ENCODE results near the gene MYH11. TPM values are rescaled to one million over a fixed set of nuclear protein-coding genes. Genes with fewer than 3 reads are reported as not detected.

The MYH11 gene
- 100 to 1,000 TPM in 1 of 2 donors, 10 to 100 TPM in 1; 39.1 to 579 TPM for total RNA-seq
- long read RNA-seq, full-length matches to known transcripts = 3 of 53 reads
- long read RNA-seq, partial matches to known transcripts = 41 of 53 reads
- long read RNA-seq, other reads (novel, unspliced or antisense) = 9 of 53 reads

DNA sequence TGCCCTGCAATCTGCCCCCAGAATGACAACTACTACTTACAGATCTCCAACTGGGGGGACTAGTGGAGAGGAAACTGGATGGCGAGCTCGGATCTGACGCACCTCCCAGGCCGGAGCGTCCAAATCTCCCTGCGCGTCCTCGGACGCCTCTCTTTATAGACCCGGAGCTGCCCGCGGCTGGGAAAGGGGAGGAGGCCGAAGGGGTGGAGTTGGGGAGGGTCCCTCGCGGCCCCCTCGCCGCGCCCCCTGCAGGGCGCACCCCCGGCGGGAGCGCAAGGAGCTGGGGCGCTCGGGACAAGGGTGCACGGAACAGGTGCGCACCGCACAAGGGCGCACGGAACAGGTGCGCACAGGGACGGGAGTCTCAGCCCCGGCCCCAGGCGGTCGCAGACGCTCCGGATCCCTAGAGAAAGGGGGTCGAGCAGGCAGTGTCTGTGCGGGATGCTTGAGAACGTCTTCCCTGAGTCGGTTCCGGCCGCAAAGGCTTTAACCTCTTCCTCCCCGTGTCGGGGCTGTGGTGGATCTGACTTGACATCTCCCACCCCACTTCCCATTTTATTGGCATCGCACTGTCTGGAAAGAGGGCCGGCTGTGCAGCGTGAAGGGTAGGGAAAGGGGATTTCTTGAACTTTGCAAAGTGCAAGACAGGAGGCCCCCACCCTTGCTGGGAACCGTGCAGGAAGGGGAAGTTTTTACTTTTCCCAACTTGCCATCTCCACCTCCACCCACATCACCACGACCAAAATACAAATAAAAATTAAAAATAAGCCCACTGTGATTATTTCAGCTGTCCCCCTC is at the start of gene MYH11:
Gene MYH11 (minus strand): TSS at position 128 of the 798 bp plus-strand sequence. CDS start 18,776 bp downstream, outside the sequence.
- ATAC-seq = peak; percentile 21
- intact Hi-C loops (cut with DNase I, micrococcal nuclease) = loop anchor here in 1 of 2 donors (10.0 kb wide), 1 partner anchor 208 kb away; no protein-coding TSS in a partner anchor

DNA sequence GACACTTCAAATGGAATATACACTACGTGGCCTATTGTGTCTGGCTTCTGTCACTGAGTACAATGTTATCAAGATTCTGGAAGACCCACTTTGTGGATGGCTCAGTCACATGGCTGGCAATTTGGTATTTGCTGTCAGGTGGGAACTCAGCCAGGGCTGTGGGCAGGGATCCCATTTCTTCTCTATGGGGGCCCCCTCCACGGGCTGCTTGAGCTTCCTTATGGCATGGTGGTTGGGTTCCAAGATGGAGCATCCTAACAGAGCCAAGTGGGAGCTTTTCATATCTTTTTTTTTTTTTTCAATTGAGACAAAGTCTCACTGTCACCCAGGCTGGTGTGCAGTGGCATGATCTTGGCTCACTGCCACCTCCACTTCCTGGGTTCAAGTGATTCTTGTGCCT is 49.6 kb upstream of the MYH11 start:
- intact Hi-C loops (cut with DNase I, micrococcal nuclease) = no loop called here
- ATAC-seq (no peak), DNase-seq (no peak)

More for the DNA sequence above, at the start of gene MYH11:
- DNase-seq = peak; percentile 24 to 52

- ATAC-seq (no peak), DNase-seq (no peak)
- intact Hi-C loops (cut with DNase I, micrococcal nuclease) = no loop called here
Observed at GRCh38 chr16:15903960-15904359, 47.1 kb upstream of the MYH11 start.

DNA sequence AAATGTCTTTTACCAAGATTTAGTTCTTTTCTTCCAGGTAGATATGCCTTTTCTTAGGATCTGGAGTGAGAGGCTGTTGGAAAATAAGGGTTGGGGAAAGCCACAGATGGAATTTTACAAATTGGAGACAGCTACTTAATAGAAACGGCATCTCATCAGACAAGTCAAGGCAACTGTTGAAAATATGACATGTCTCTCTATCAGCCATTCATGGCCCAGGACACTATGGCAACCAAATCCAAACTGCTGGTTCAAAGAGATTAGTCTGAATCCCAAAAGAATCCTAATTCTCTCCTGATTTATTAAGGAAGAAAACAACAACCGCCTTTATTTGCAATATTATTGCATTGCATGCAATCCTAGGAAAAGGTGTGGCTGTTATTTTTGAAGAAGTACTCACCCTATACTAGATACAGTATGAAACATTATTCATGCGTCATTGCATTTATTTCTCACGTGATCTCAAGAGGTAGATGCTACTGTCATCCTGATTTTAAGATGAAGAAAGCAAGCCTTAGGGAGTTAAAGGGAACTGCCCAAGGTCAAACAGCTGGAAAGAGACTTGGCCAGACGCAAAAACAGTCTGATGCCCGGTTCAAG is 44.2 kb upstream of the MYH11 start:
- intact Hi-C loops (cut with DNase I, micrococcal nuclease) = no loop called here
- DNase-seq = no peak

DNA sequence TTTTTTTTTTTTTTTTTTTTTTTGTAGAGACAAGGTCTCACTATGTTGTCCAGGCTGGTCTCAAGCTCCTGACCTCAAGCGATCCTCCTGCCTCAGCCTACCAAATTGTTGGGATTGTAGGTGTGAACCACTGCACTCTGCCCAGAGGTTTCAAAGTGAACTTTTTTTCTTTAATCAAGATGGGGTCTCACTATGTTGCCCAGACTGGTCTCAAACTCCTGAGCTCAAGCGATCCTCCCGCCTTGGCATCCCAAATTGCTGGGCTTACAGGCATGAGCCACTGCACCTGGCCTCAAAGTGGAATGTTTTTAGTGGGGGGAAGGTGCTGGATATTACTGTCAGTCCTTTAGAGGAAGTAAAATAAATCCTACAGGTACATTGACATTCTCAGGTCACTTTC is 43.5 kb upstream of the MYH11 start:
- intact Hi-C loops (cut with DNase I, micrococcal nuclease) = no loop called here
- DNase-seq (no peak), ATAC-seq (no peak)

More for the DNA sequence above, 44.2 kb upstream of the MYH11 start:
- ATAC-seq = no peak

GRCh38 chr16:15899538-15900100 is 42.8 kb upstream of the MYH11 start:
- intact Hi-C loops (cut with DNase I, micrococcal nuclease) = no loop called here
- DNase-seq (peak; percentile 16 to 37), ATAC-seq (peak; percentile 97)

DNA sequence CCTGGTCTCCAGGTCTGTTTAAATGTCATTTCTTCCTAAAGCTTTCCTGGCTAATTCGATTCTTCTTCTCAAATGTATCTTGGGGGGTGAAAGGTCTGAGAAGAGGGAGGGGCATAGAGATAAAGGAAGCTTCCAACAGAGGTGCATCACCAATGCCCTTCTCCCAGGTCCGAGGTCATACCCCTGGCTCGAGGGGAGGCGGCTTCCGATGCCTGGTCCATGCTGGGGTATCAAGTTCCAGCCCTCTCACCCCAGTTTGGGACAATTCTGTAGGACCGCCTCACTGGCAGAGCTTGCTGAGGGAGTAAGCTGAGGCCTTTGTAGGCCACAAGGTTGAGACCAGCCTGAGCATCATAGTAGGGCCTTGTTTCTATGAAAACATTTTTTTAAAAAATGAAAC is 41.8 kb upstream of the MYH11 start:
- intact Hi-C loops (cut with DNase I, micrococcal nuclease) = no loop called here
- ATAC-seq (no peak), DNase-seq (no peak)

DNA sequence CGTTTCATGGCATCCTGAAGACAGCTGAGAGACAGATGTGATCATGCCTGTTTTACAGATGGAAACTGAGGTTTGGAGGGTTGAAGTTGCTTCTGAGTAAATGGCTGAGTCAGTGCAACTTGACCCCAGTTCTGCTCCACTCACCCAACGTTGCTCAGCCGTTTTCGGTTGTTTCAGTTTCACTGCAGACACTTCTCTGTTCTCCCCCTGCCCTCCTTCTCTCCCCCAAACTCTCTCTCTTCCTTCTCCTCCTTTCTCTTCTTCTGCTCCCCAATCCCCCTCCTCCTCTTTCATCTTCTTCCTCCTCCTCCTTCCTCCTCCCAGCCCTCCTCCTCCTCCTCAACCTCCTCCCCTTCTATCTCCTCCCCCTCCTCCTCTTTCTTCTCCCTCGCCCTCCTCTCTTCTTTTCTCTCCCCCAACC is 41.0 kb upstream of the MYH11 start:
- DNase-seq (no peak), ATAC-seq (no peak)
- intact Hi-C loops (cut with DNase I, micrococcal nuclease) = no loop called here

- no peak for ATAC-seq
- intact Hi-C loops (cut with DNase I, micrococcal nuclease) = no loop called here
- DNase-seq = no peak
Observed at GRCh38 chr16:15897121-15897780, 40.4 kb upstream of the MYH11 start.

- intact Hi-C loops (cut with DNase I, micrococcal nuclease) = no loop called here
- DNase-seq = no peak
- ATAC-seq = no peak
Observed at GRCh38 chr16:15894571-15895374, 37.9 kb upstream of the MYH11 start.

GRCh38 chr16:15891508-15891907 is 34.7 kb upstream of the MYH11 start:
- intact Hi-C loops (cut with DNase I, micrococcal nuclease) = no loop called here
- no peak for DNase-seq
- ATAC-seq = no peak

GRCh38 chr16:15888072-15888976 is 31.5 kb upstream of the MYH11 start, which contains the start of gene CEP20:
Gene CEP20, minus strand, starts transcription at chr16:15888603. Its CDS starts 18 bp downstream, at chr16:15888585.
- intact Hi-C loops (cut with DNase I, micrococcal nuclease) = no loop called here
- ATAC-seq (peak; percentile 99), DNase-seq (peak; percentile 100)

DNA sequence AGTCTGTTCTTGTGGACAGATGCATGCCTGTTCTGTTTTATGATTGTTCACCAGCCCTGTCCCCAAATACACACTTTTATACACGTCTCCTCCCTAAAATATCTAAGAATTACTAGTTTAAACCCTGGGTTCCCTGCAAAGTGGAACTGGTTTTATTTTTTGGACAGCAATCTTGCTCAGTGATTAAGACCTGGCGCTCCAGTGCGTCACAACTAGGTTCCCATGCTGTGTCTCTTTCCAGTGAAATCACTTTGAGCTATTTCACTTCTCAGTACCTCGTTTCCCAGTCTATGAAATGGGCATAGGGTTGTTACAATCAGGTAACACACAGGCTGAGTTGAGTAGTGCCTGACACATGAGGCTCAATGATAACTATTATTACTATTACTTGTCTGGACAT is 30.5 kb upstream of the MYH11 start:
- DNase-seq = no peak
- intact Hi-C loops (cut with DNase I, micrococcal nuclease) = no loop called here
- no peak for ATAC-seq

DNA sequence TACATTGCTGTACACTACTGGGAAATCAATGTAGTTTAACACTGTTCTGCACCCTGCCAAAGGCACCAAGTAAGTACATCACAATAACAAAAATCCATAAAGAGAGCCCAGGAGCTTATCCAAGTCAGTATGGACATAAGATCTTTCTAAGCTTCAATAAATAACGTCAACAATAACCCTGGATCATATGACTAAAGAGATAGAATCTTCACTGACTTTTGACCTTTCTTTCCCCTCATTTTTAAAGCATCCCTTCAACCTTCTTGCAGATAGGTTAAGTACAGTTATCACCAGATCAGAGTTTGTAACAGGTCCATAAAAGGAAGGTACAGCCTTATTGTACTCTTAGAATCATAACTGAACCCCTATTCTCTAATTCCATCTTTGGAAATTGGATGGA is 29.2 kb upstream of the MYH11 start:
- ATAC-seq (no peak), DNase-seq (no peak)
- intact Hi-C loops (cut with DNase I, micrococcal nuclease) = no loop called here

GRCh38 chr16:15885560-15886001 is 28.8 kb upstream of the MYH11 start:
- intact Hi-C loops (cut with DNase I, micrococcal nuclease) = no loop called here
- DNase-seq (no peak), ATAC-seq (no peak)

DNA sequence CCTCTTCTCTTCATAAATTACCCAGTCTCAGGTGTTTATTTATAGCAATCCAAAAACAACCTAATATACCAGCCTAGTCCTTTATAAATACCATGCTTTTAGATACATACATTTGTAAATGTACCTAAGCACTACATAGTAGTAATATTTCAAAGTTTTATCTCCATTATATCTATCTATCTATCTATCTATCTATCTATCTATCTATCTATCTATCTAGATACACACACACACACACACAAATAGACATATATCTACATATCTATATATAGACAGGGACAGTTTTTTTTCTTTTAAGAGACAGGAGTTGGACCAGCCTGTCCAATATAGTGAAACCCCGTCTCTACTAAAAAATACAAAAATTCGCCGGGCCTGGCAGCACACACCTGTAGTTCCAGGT is 25.7 kb upstream of the MYH11 start:
- intact Hi-C loops (cut with DNase I, micrococcal nuclease) = no loop called here
- ATAC-seq = no peak
- DNase-seq = no peak

DNA sequence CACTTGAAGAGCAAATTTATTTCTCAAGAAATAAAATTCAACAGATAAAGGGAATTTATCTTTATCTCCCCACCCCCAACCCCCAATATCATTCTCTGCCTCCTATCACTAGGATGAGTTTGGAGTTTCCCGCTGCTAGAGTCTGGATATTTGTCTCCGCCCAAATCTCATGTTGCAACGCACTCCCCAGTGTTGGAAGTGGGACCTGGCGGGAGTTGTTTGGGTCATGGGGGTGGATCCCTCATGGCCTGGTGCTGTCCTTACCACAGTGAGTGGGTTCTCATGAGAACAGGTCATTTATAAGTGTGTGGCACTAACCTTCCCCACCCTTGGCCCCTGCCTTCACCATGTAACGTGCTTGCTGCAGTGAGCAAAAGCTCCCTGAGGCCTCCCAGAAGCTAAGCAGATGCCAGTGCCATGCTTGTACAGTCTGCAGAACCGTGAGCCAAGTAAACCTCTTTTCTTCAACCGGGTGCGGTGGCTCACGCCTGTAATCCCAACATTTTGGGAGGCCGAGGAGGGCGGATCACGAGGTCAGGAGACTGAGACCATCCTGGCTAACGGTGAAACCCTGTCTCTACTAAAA is 25.1 kb upstream of the MYH11 start:
- intact Hi-C loops (cut with DNase I, micrococcal nuclease) = no loop called here
- DNase-seq (no peak), ATAC-seq (no peak)

Measured in left colon (tissue), 2 donors.